ENCODE results near the gene PLEKHH1. TPM values are rescaled to one million over a fixed set of nuclear protein-coding genes. Genes with fewer than 3 reads are reported as not detected.

Gene PLEKHH1
- total RNA-seq, 1 experiment from 2014 or later = 35.3 TPM

GRCh38 chr14:67557118-67557517 lies 24.0 kb downstream of the PLEKHH1 start:
- no CpG with 5 or more reads among the region's 7 CpGs for WGBS (ENCODE audit: extremely low coverage, insufficient read length, low lambda C conversion rate)
- no peak overlapping the region for H2BK120ac ChIP-seq (ENCODE audit: low read depth, low read length, poor library complexity, severe bottlenecking)
- H3K27ac Mint-ChIP-seq = peak overlapping the region in 1 of 3 experiments; percentile 62; a peak in 3 of 7 replicates

More at GRCh38 chr14:67557118-67557517, 24.0 kb downstream of the PLEKHH1 start:
- Histone ChIP-seq H3K79me1 (ENCODE audit: insufficient read depth, low read depth, low read length, poor library complexity, severe bottlenecking) (no peaks in the 10 kb centered on the region), H4K5ac (ENCODE audit: insufficient read length, low read depth, low read length) (no peak overlapping the region), H3K27me3 (ENCODE audit: insufficient read depth, low read length) (no peaks in the 10 kb centered on the region), H3K4ac (ENCODE audit: low read depth, low read length) (no peak overlapping the region), H2BK12ac (ENCODE audit: insufficient read length, low read depth, low read length) (no peak overlapping the region), H2BK5ac (ENCODE audit: insufficient read length, low read length) (no peak overlapping the region), H3K4me2 (ENCODE audit: insufficient read depth, insufficient read length, low read length) (no peak overlapping the region), H3K23ac (ENCODE audit: insufficient read length, low read depth, low read length) (no peak overlapping the region), H3K4me1 (ENCODE audit: insufficient read depth, low read length) (peaks cover 3% of the 10 kb centered on the region; the same call in 1 of the 2 replicates), H3K9me3 (ENCODE audit: control insufficient read depth, low read depth, low read length) (no peaks in the 10 kb centered on the region), H4K8ac (replicated peaks; ENCODE audit: insufficient read length, low read depth, low read length) (no peak overlapping the region), H2AFZ (ENCODE audit: low read length) (no peak overlapping the region), H2BK15ac (ENCODE audit: low read depth, low read length) (no peak overlapping the region), H4K20me1 (ENCODE audit: control insufficient read depth, insufficient read depth, insufficient read length) (no peaks in the 10 kb centered on the region), H2BK20ac (ENCODE audit: low read depth, low read length, poor library complexity, severe bottlenecking) (no peak overlapping the region), H3K56ac (ENCODE audit: insufficient read length, low read depth, low read length) (no peak overlapping the region), H3K23me2 (ENCODE audit: insufficient read length, low read depth, low read length, poor library complexity, severe bottlenecking) (no peaks in the 10 kb centered on the region), H3K79me2 (ENCODE audit: insufficient read depth, low read length) (no peaks in the 10 kb centered on the region), H3K27ac (ENCODE audit: insufficient read length, low read depth, low read length) (no peak overlapping the region), H2AK5ac (ENCODE audit: insufficient read length, low read length) (no peak overlapping the region), H4K91ac (ENCODE audit: insufficient read length, low read depth, low read length) (no peak overlapping the region), H3K14ac (ENCODE audit: insufficient read depth, low read length) (0 out of 2 replicates have a peak overlapping the region, but pooled peaks have one; percentile 3), H3K18ac (ENCODE audit: insufficient read length, low read depth, low read length) (no peak overlapping the region), H3T11ph (ENCODE audit: low read length) (no peak overlapping the region), H3K9ac (ENCODE audit: extremely low read depth, insufficient read length, low read length) (no peak overlapping the region)
- H3K4me3 Mint-ChIP-seq = no peak overlapping the region
- DNase-seq = no peak
- H3K27me3 Mint-ChIP-seq (ENCODE audit: low read depth) = no peaks in the 10 kb centered on the region
- H3K9me3 Mint-ChIP-seq = no peaks in the 10 kb centered on the region
- TF ChIP-seq CTCF (conservative IDR thresholded peaks at IDR 0.05) = no peak
- H3K4me1 Mint-ChIP-seq = peaks cover 7 to 14% of the 10 kb centered on the region in 2 experiments
- H3K36me3 Mint-ChIP-seq (ENCODE audit: insufficient read depth in 1 of 3, low read depth in 3 of 3) = peaks cover 13 to 52% (median 22%) of the 10 kb centered on the region in 3 experiments; a peak in 6 of 7 replicates

Data from H9 (cell line).